K562 (cell line): Measurements from ENCODE around the gene SLC2A4. TPM values are rescaled to one million over a fixed set of nuclear protein-coding genes. Genes with fewer than 3 reads are reported as not detected.

Experiments used
- E2F8 ChIP-seq: fragments of 450-650 bp; IDR thresholded peaks from 2 replicates; pipeline ENCODE4 v1.7.1; 2018; ENCODE audit warnings: mild to moderate bottlenecking, low read depth; ENCODE audit not compliant: partially characterized antibody
- FOXK2 ChIP-seq, 2 experiments: fragments of 450-650 bp; IDR thresholded peaks in 1 of 2; conservative IDR thresholded peaks in 1 of 2; 2 replicates each; pipeline ENCODE4 v1.6.1; 2016; ENCODE audit warnings: low read depth in 2 of 2, mild to moderate bottlenecking in 1 of 2
- PCBP2 ChIP-seq: fragments of 200-400 bp; formaldehyde crosslinking; IDR thresholded peaks from 2 replicates; pipeline ENCODE4 v1.6.1; 2018; ENCODE audit warnings: low read length, low read depth, mild to moderate bottlenecking, moderate library complexity; ENCODE audit not compliant: poor library complexity, severe bottlenecking
- RCOR1 ChIP-seq, 2 experiments: IDR thresholded peaks; 2 replicates each; pipeline ENCODE4 v1.6.1; 2012; ENCODE audit warnings: low read depth in 2 of 2, low read length in 2 of 2, borderline replicate concordance in 1 of 2, improper control_type of control experiment in 1 of 2
- SIN3B ChIP-seq: fragments of 450-650 bp; IDR thresholded peaks from 2 replicates; pipeline ENCODE4 v1.6.1; 2017; ENCODE audit warnings: low read depth, mild to moderate bottlenecking, moderate library complexity
- TCF15 ChIP-seq: fragments of 250-450 bp; sonication (Bioruptor Pico); IDR thresholded peaks from 2 replicates; pipeline ENCODE4 v1.8.0; 2022; ENCODE audit warnings: moderate library complexity, mild to moderate bottlenecking, inconsistent platforms
- ZNF165 ChIP-seq: fragments of 250-450 bp; sonication (Bioruptor Pico); IDR thresholded peaks from 2 replicates; pipeline ENCODE4 v1.4.0; 2020; ENCODE audit warnings: borderline replicate concordance
- ZNF407 ChIP-seq: fragments of 450-650 bp; IDR thresholded peaks from 2 replicates; pipeline ENCODE4 v1.6.1; 2016; ENCODE audit warnings: low read depth
- polyA plus RNA-seq, 8 experiments: library from polyadenylated mRNA; depleted of rRNA in 4 of 8; stranded (reverse) in 5 of 8; unstranded in 3 of 8; fragments of >200 nt; fragmentation: Nextera tagmentation in 2 of 8; fragmentation: Illumina TruSeq in 1 of 8; extraction: Ambion mirVana in 2 of 8; extraction: Trizol in 1 of 8; gene quantifications; 2 replicates each; pipeline versions ENCODE4 v1.2.1 to v1.2.3, GENCODE V29; 2011 to 2014; ENCODE audit warnings: inconsistent platforms in 1 of 8, missing spikeins in 1 of 8
- total RNA-seq, 7 experiments: library from RNA; depleted of rRNA in 6 of 7; stranded (reverse); fragments of >200 nt in 6 of 7; fragmentation: Illumina TruSeq in 2 of 7; extraction: Trizol in 2 of 7; gene quantifications; 2 replicates each; pipeline versions ENCODE4 v1.2.1 to v1.2.3, GENCODE V29; 2011 to 2021; ENCODE audit warnings: low replicate concordance in 1 of 7
- TF ChIP-seq, protein P1 (sequence below): fragments of 250-450 bp; sonication (Bioruptor Pico); IDR thresholded peaks from 2 replicates; pipeline ENCODE4 v1.9.0; 2021; ENCODE audit warnings: mild to moderate bottlenecking
- TF ChIP-seq, protein P2 (sequence below): fragments of 250-450 bp; sonication (Bioruptor Pico); IDR thresholded peaks from 2 replicates; pipeline ENCODE4 v1.5.0; 2020; ENCODE audit warnings: mild to moderate bottlenecking, borderline replicate concordance

SLC2A4 gene
- total and polyA plus RNA-seq, 9 of the 15 experiments (the other 6 are each of a cell fraction or from before 2014, with no cell fraction given): 0.74 to 3.5 (median 1.6) TPM

DNA sequence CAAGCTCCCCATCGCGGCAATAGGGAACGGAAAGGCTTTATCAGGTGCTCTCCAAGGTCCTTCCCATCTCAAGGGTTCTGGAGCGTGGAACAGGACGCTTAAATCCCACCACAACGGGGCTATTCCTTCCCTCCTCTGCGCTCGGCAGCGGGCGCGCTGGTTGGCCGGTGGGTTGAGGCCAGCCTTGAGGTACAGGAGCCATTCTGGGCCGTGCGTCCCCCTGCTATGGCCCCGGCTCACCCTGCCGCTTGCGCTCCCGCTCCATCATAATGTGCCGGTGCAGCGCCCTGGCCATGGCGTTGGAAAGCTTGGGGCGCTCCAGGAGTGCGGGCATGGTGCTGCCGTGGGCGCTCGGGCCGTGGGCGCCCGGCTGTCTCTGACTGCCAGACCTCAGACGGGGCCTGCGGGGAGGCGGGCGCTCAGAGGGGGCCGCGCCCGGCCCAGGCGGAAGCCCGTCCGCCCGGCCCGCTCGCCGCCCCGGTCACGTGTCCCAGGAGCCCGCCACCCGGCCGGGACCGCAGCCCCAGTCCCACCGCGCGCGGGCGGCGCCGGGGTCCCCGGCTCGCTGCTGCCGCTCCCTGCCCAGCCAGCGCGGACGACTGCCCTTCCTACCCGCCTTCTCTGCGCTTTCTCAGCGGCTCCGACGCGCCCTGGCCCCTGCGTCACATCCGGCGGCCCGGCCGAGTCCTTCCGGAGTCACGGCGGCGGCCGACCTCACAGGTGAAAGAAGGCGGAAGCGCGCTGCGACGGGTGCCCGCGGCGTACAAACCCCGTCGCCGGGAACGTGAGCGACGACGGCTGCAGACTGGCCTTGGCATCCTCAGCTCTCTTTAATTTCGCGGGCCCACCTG is 33.4 kb downstream of the SLC2A4 start, which contains the start of gene GPS2 (continued):
- TF ChIP-seq FOXK2 (conservative IDR thresholded peaks at IDR 0.05 in 1 of 2, IDR thresholded peaks at IDR 0.05 in 1 of 2; ENCODE audit: low read depth in 2 of 2) (peak in 1 of 2 experiments; percentile 55; a peak in 1 of 4 replicates), PCBP2 (no peak), SIN3B (peak; percentile 90), ZNF407 (peak; percentile 92), TCF15 (no peak), ZNF165 (CRISPR knock-in tag) (no peak), RCOR1 (IDR thresholded peaks at IDR 0.05; ENCODE audit: borderline replicate concordance in 1 of 2, low read depth in 2 of 2, low read length in 2 of 2) (no peak), E2F8 (peak; percentile 89)
- TF ChIP-seq, protein P1, sequence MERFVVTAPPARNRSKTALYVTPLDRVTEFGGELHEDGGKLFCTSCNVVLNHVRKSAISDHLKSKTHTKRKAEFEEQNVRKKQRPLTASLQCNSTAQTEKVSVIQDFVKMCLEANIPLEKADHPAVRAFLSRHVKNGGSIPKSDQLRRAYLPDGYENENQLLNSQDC: 0 out of 2 replicates have a peak, but pooled peaks have one; percentile 46
- TF ChIP-seq, protein P2, sequence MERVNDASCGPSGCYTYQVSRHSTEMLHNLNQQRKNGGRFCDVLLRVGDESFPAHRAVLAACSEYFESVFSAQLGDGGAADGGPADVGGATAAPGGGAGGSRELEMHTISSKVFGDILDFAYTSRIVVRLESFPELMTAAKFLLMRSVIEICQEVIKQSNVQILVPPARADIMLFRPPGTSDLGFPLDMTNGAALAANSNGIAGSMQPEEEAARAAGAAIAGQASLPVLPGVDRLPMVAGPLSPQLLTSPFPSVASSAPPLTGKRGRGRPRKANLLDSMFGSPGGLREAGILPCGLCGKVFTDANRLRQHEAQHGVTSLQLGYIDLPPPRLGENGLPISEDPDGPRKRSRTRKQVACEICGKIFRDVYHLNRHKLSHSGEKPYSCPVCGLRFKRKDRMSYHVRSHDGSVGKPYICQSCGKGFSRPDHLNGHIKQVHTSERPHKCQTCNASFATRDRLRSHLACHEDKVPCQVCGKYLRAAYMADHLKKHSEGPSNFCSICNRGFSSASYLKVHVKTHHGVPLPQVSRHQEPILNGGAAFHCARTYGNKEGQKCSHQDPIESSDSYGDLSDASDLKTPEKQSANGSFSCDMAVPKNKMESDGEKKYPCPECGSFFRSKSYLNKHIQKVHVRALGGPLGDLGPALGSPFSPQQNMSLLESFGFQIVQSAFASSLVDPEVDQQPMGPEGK: no peak
